ENCODE results near the gene DCAF15.

DCAF15 gene

GRCh38 chr19:14002571-14003250 lies 50.4 kb downstream of the DCAF15 start:
- intact Hi-C loops (cut with DNase I): loop anchor here (10.0 kb wide), 2 partner anchors 48 to 72 kb away; partner anchors contain the start of genes DCAF15 and MISP3
- no peak for DNase-seq

DNA sequence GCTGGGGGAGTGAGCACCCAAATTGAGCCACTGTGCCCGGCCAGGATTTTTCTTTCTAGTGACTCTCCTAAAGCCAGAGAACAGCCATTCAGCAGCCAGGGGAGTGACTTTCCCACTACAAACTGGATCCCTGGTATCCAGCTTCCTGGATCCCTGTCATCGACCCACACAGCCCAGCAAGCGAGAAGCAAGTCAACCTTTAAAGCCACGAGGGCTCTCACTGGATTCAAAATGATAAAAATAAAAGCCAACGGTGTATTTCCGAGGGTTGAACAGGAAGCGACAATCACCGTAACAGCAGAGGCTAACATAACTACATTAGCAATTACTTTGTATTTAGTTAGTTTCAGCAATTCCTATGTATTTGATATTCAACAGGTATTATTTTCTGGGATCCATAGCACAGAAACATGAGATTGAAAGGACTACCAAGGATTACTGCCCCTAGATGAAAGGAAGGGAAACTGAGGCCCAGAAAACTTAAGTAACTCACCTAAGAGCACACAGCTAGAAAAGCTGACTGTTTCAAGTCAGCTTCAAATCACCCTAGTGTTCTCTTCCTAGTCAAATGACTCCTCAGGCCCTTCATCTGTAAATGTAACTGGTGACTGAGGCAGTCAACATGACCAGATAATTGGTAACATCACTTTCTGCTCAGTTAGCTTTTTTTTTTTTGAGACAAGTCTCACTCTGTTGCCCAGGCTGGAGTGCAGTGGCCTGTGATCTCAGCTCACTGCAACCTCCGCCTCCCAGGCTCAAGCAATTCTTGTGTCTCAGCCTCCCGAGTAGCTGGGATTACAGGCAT lies 51.1 kb downstream of the DCAF15 start:
- DNase-seq: no peak
- intact Hi-C loops (cut with DNase I): loop anchor here (10.0 kb wide), 2 partner anchors 49 to 71 kb away; partner anchors contain the start of genes DCAF15 and MISP3

DNA sequence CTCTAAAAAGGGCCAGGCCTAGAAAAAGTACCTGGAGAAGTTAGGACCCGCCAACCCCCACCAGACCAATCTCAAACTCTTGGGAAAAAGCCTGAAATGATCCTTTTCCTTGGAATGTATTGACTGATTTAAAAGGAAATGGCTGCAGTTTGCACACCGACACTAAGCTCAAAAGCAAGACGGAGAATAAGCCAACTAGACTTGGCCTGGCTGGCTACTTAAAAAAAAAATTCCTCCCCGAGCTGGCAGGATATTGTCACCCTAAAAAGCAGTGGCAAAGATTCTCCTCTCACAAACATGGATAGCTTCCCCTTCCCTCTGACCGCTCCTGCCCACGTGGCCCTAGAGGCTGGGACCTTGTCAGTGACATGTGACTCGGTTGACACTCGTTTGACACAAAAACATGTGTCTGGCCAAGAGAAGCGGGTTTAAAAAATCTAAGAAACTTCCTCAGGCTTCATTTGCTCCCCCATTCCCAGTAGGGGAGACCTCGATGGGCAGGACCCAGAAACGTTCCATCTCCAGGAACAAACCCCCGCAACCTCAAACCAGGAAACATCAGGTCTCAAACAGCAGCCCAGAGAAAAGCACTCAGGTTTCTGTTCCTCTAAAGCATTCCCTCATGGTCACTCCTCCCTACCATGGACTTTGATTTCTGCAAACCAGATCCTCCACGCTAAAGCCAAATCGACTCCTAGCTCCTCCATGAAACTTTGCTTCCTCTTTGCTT lies 52.5 kb downstream of the DCAF15 start:
- intact Hi-C loops (cut with DNase I): loop anchor here (10.0 kb wide), 2 partner anchors 50 to 70 kb away; partner anchors contain the start of genes DCAF15 and MISP3

GRCh38 chr19:14005349-14006084 lies 53.2 kb downstream of the DCAF15 start:
- peak; percentile 54 to 95 (median 86) for DNase-seq
- intact Hi-C loops (cut with DNase I): loop anchor here (10.0 kb wide), 2 partner anchors 51 to 69 kb away; partner anchors contain the start of genes DCAF15 and MISP3

More for the DNA sequence above, 52.5 kb downstream of the DCAF15 start:
- peak in 41 of 42 donors; percentile 22 to 76 (median 59) for DNase-seq

GRCh38 chr19:14006085-14006765 lies 53.9 kb downstream of the DCAF15 start, which contains the start of gene RFX1:
RFX1 (minus strand) TSS chr19:14006320; CDS start chr19:13993843, 12,477 bp downstream.
- DNase-seq: peak; percentile 98 to 100 (median 100)
- intact Hi-C loops (cut with DNase I): loop anchor here (10.0 kb wide), 2 partner anchors 51 to 69 kb away; partner anchors contain the start of genes DCAF15 and MISP3

DNA sequence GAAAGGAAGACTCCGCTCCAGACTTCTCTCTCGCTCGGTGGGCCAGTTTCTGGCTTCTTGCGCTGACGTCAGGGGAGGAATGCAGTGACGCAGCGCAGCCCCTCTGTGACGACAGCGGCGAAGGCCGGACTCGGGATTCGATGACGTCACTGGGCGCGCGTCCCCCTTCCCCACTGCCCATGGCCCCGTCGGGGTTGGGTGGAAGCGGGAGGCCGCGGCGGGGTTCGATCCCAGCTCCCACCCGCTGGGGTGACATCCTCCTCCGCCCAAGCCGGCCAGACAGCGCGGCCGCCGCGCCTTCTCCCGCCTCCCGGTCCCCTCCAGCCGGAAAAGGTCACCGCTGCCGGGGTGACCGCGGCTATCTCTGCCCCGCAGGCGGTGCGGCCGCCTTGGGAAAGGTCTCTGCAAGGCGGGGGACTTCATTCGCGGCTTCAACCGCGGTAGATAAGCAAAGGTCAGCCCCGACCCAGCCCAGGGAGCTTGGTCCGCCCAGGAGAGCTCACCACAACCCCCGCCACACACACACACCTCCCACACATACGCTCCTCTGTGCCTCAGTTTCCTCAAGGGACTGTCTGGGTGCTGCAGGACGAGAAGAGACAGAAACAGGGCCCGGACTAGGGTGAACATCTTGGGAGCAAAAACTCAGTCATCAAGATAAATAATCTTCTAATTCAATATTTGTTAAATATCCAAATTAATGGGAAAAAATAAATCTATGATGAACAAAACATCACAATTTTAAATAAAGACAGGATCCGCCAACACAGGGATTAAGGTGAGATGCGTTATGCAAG lies 54.7 kb downstream of the DCAF15 start:
- intact Hi-C loops (cut with DNase I): loop anchor here (10.0 kb wide), 2 partner anchors 52 to 68 kb away; partner anchors contain the start of genes DCAF15 and MISP3
- peak in 13 of 42 donors; percentile 13 to 89 (median 82) for DNase-seq
